GM13977 (cell line): ENCODE measurements around the gene CACNA2D4.

Source experiments
- DNase-seq: peaks from one replicate; pipeline ENCODE4 v3.0.0; 2012; ENCODE audit warnings: low spot score
- CTCF ChIP-seq: IDR thresholded peaks from 2 replicates; pipeline ENCODE4 v1.5.1; 2012; ENCODE audit warnings: mild to moderate bottlenecking, control low read depth; ENCODE audit not compliant: insufficient read depth; ENCODE audit errors: extremely low read depth, missing control alignments
- in situ Hi-C: fragments of 300-500 bp; cut with MboI; formaldehyde crosslinking; loops from one replicate; pipeline ENCODE4 v1.12.0; 2022; ENCODE audit warnings: low sequenced_read_pairs, low pct_unique_long_range_greater_than_20kb, mixed read lengths, inconsistent platforms; ENCODE audit not compliant: unreplicated experiment

The CACNA2D4 gene

DNA sequence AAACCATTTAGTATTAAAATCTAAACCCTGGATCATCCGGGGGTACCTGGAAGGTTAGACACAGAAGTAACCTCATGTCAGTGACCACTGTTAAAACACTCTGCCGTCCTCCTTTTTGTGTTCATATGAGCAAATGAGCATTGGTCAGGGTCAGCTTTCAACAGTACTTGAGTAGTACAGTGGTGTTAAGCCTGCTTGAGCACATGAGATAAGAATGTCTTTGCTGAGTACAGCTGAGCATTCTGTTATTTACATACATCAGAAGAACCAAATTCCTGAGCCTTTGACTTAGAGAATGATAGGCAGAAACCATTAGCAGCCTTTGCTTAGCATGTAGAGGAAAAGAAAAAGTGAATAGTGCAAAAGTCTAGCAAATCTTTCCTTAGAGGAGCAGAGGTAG is 136.7 kb downstream of the CACNA2D4 start:
- TF ChIP-seq CTCF: no peak
- no peak for DNase-seq
- in situ Hi-C loops: no loop called here

GRCh38 chr12:1779783-1780182 is 138.7 kb downstream of the CACNA2D4 start:
- TF ChIP-seq CTCF: no peak
- in situ Hi-C loops: no loop called here
- no peak for DNase-seq

DNA sequence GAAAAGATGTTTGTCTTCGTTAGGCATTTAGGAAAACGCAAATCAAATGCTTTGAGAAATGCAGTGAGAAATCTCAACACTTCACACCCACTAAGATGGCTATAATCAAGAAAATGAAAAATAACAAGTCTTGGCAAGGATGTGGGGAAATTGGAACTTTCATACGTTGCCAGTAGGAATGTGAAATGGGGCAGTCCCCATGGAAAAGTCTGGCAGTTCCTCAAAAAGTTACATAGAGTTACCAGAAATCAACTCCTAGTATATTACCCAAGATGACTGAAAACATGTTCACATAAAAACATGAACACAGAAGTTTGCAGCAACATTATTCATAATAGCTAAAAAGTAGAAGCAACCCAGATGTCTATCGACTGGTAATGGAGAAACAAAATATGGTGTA is 139.5 kb downstream of the CACNA2D4 start:
- no peak for TF ChIP-seq CTCF
- DNase-seq: no peak
- in situ Hi-C loops: no loop called here

DNA sequence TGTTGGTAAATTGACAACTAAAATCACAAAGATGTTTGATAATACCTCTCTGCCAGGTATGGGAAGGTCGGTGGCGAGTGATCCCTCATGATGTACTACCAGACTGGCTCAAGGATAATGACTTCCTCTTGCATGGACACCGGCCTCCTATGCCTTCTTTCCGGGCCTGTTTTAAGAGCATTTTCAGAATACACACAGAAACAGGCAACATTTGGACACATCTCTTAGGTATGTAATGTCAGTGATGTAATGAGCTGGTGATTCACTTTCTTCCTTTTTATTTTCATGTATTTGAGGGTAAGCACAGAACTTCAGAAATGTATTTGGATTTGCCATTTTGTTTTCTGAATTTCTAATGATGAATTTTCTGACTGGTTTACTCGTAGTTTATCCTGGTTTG is 140.7 kb downstream of the CACNA2D4 start:
- no peak for DNase-seq
- in situ Hi-C loops: no loop called here
- TF ChIP-seq CTCF: no peak

GRCh38 chr12:1776170-1776921 is 142.1 kb downstream of the CACNA2D4 start:
- no peak for TF ChIP-seq CTCF
- no peak for DNase-seq
- in situ Hi-C loops: no loop called here

- in situ Hi-C loops: no loop called here
Measured at GRCh38 chr12:1773937-1774655, 144.4 kb downstream of the CACNA2D4 start.

More at GRCh38 chr12:1773937-1774655, 144.4 kb downstream of the CACNA2D4 start:
- TF ChIP-seq CTCF: no peak
- no peak for DNase-seq
